ENCODE results near the gene TECR.

DNA sequence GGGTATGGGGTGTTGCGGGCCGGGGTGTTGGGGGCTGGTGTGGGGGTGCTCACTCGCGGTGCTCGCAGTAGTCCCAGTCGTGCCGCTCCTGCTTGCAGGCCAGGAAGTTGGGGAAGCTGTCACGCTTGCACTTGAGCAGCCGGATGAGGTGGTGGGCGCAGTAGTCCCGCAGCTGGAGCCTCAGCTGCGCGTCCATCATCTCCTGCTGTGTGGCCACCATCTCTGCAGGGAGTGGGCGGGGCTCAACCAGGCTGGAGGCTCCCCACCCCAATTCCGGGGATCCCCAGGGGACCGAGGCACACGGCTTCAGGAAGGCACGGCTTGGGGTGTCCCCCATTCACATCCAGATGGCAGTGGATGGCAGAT lies 37.3 kb downstream of the TECR start:
- TF ChIP-seq, protein P1, sequence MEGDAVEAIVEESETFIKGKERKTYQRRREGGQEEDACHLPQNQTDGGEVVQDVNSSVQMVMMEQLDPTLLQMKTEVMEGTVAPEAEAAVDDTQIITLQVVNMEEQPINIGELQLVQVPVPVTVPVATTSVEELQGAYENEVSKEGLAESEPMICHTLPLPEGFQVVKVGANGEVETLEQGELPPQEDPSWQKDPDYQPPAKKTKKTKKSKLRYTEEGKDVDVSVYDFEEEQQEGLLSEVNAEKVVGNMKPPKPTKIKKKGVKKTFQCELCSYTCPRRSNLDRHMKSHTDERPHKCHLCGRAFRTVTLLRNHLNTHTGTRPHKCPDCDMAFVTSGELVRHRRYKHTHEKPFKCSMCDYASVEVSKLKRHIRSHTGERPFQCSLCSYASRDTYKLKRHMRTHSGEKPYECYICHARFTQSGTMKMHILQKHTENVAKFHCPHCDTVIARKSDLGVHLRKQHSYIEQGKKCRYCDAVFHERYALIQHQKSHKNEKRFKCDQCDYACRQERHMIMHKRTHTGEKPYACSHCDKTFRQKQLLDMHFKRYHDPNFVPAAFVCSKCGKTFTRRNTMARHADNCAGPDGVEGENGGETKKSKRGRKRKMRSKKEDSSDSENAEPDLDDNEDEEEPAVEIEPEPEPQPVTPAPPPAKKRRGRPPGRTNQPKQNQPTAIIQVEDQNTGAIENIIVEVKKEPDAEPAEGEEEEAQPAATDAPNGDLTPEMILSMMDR (IDR thresholded peaks at IDR 0.05), result no peak
- TF ChIP-seq POLR2A (IDR thresholded peaks at IDR 0.05) (no peak), EP300 (IDR thresholded peaks at IDR 0.05) (no peak)

Data from tibial nerve (tissue), 4 donors.